ENCODE measurements around the gene OSBPL10.
A peak's percentile ranks its signal among the peaks of the same experiment; 100 is the strongest.

Gene OSBPL10

GRCh38 chr3:31763731-31764130 lies 217.3 kb downstream of the OSBPL10 start:
- no peak overlapping the region for H3K4me3 Mint-ChIP-seq
- H3K4me1 Mint-ChIP-seq, result peaks cover 2% of the 10 kb centered on the region
- no peaks in the 10 kb centered on the region for H3K27me3 Mint-ChIP-seq
- no peaks in the 10 kb centered on the region for H3K36me3 Mint-ChIP-seq
- H3K9me3 Mint-ChIP-seq, result no peaks in the 10 kb centered on the region
- no peak overlapping the region for H3K27ac Mint-ChIP-seq

GRCh38 chr3:31762888-31763351 lies 218.1 kb downstream of the OSBPL10 start:
- Mint-ChIP-seq H3K9me3 (no peaks in the 10 kb centered on the region), H3K27ac (no peak overlapping the region), H3K4me1 (no peaks in the 10 kb centered on the region), H3K27me3 (no peaks in the 10 kb centered on the region), H3K4me3 (no peak overlapping the region), H3K36me3 (no peaks in the 10 kb centered on the region)

DNA sequence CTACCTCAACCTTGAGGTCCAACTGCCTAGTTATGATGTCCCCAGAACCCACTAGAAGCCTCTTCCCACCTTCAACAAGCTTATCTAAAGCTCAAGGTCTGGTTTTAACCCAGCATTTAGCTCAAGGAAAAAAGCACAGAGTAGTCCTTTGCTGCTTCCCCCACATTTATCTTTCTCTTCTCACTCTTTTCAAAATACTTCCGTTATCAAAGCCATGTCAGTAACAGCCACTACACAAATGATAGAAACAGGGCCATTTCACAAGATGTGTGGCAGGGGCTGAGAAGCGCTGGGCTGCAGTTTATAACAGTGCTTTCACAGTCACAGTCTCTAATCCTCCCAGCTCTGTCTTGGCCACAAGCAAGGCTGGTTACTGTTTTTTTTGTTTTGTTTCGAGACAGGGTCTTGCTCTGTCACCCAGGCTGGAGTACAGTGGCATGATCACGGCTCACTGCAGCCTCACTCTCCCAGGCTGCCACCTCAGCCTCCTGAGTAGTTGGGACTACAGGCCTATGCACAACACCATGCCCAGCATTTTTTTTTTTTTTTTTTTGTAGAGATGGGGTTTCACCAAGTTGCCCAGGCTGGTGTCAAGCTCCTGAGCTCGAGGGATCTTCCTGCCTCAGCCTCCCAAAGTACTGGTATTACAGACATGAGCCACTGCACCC lies 218.8 kb downstream of the OSBPL10 start:
- Mint-ChIP-seq H3K27ac (no peak overlapping the region), H3K4me3 (no peak overlapping the region), H3K4me1 (no peaks in the 10 kb centered on the region), H3K9me3 (no peaks in the 10 kb centered on the region), H3K27me3 (no peaks in the 10 kb centered on the region), H3K36me3 (no peaks in the 10 kb centered on the region)

DNA sequence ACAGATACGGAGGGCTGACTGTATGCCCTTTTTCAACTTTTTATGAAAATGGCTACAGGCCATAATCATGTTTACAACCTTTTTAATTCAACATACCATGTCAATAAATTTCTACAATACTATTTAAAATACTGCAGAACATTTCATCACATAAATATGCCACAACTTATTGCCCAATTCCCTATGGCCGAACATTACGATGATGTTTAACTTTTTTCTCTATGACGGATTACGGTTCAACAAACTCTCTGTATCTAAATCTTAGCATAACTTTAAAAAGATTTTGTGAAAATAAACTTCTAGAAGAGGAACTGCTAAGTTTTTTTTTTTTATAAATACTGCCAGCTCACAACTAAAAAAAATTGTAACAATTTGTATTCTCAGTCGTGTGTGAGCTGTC lies 220.4 kb downstream of the OSBPL10 start:
- Mint-ChIP-seq H3K27me3 (no peaks in the 10 kb centered on the region), H3K36me3 (no peaks in the 10 kb centered on the region), H3K4me1 (peaks cover 12% of the 10 kb centered on the region), H3K27ac (no peak overlapping the region), H3K9me3 (no peaks in the 10 kb centered on the region), H3K4me3 (no peak overlapping the region)

DNA sequence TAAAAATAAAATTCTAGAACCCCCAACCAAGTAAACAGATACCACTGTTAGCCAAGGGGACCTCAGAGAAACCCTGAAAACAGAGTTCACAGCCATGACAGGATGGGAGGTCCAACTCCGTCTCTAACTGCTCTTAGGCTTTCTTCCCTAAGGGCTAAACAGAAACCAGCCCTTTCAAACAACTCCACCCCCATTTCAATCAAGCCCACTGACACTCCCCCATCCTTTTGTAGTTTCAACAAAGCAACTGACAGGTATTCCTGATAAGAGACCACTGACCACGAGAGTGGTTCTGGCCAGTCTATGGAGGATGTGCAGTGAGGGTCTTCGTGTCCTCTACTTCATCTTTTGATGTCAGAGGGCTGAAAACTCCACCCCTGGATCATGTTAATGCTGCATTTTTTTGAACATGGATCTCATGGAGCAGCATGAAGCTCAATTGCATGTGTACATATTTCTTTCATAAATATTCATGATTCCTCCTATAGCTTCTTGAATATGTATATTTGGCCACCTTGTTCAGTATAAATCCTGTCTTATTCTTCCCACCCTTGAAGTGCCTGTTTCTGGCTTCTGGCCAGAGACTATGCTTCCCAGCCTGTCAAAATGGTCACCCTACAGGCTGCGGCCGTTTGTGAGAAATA lies 222.6 kb downstream of the OSBPL10 start:
- Mint-ChIP-seq H3K9me3 (no peaks in the 10 kb centered on the region), H3K27me3 (no peaks in the 10 kb centered on the region), H3K4me1 (peaks cover 20% of the 10 kb centered on the region), H3K27ac (no peak overlapping the region), H3K36me3 (no peaks in the 10 kb centered on the region), H3K4me3 (no peak overlapping the region)

DNA sequence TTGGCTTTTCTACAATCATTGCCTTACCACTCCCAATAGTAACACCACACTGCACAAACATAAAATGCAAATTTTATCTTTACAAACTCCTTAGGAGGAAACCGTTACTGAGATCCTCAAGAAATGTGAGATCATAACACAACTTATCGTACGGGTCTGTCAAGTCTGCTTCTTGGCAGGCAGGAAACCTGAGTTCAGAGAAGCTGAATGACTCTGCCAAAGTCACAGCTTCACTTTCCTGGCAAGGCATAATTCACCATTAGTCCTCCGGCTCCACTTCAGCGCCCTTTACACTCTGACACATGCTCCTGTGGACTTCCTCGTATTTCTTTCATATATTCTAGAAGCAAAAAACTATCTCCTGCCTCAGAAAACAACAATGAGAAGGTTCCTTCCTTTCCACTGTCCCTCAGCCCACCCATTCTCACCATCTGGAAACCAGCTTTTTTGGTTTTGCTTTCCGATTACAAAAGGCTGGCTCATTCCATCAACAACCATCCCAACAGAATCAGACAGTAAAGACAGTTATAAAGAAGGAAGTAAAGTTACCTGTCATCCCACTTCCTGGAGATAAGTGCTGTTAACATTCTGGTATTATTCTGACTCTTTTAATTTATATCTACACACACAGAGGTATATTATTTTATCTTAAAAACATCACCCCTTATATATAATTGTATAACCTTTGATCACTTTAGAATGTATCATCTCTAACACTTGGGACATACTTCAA lies 225.0 kb downstream of the OSBPL10 start:
- no peaks in the 10 kb centered on the region for H3K36me3 Mint-ChIP-seq
- no peaks in the 10 kb centered on the region for H3K9me3 Mint-ChIP-seq
- no peaks in the 10 kb centered on the region for H3K27me3 Mint-ChIP-seq
- peak overlapping the region; percentile 12 for H3K4me3 Mint-ChIP-seq
- peaks cover 20% of the 10 kb centered on the region for H3K4me1 Mint-ChIP-seq
- H3K27ac Mint-ChIP-seq, result no peak overlapping the region

DNA sequence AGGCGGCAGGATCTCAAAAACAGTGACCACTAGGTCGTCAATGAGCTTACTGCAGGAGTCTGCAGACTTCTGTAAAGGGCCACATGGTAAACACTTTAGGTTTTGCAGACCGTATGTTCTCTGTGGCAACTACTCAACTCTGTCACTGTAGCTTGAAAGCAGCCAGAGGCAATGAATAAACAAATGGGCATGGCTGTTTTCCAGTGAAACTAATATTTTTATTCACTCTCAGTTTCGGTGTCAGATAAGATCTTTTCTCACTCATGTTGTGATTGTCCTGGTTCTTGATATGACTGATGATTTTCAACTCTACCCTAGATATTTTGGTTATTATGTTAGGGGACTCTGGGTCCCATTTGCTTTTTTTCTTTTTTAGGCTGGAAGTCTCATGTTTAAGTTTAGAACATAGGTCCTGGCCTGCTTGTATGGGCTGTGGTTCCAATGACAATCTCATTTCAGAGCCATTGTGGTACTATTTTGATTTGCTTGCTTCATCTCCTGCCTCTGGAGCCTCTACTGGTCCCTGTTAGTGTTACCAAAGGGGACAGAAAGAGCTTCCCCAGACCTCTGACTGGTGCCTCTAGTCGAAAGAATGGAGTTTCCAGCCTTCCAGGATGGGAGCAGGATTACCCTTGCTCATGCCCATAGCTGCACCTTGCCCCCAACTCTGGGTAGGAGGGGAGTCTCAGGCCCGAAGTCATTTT lies 226.3 kb downstream of the OSBPL10 start:
- Mint-ChIP-seq H3K9me3 (no peaks in the 10 kb centered on the region), H3K4me1 (peaks cover 20% of the 10 kb centered on the region), H3K27me3 (no peaks in the 10 kb centered on the region), H3K4me3 (no peak overlapping the region), H3K27ac (no peak overlapping the region), H3K36me3 (no peaks in the 10 kb centered on the region)

DNA sequence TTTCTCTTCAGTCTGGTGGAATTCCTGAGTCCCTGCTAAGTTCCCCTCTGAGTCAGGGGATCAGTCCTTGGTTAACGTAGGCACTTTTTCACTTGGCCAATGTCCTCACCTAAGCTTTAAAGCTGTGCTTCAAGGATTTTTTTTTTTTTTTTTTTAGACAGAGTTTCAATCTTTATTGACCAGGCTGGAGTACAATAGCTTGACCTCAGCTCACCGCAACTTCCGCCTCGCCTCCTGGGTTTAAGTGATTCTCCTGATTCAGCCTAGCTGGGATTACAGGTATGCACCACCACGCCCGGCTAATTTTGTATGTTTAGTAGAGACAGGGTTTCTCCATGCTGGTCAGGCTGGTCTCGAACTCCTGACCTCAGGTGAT lies 228.0 kb downstream of the OSBPL10 start:
- no peaks in the 10 kb centered on the region for H3K36me3 Mint-ChIP-seq
- H3K9me3 Mint-ChIP-seq, result no peaks in the 10 kb centered on the region
- H3K4me1 Mint-ChIP-seq, result peaks cover 20% of the 10 kb centered on the region
- no peak overlapping the region for H3K4me3 Mint-ChIP-seq
- H3K27ac Mint-ChIP-seq, result no peak overlapping the region
- no peaks in the 10 kb centered on the region for H3K27me3 Mint-ChIP-seq

DNA sequence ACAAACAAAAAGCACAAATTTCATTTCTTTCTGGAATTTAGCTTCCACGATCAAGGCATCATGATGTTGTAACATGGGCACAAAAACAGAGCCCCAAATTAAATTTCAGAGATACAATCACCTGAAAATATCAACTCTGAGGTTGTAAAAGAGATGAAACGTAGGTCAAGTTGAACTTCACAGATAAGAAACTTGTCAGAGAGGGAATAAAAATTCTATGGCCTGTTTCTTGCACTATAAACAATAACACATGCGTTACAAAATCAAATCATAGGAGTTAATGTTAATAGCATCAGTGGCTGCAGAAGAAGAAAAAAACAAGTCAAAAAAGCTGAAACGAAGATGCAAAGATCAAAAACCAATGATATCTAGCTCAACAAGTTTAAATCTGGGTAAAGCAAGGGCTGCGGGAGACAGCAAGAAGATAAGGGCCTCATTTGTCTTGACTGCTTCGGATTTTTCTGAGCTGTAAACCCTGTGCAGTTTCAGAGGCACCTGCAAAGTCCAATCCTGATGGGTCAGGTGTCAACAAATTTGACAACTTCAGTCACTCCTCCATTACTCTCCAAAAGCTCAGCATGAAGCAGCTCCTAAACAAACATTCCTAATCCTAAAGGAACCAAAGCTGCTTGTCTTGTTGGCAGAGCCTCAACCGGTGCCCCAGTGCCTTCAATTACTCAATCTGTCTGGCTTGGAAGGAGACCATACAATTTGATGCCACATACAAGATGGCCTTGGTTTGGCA lies 228.6 kb downstream of the OSBPL10 start:
- H3K4me3 Mint-ChIP-seq, result no peak overlapping the region
- no peaks in the 10 kb centered on the region for H3K36me3 Mint-ChIP-seq
- no peaks in the 10 kb centered on the region for H3K27me3 Mint-ChIP-seq
- no peaks in the 10 kb centered on the region for H3K9me3 Mint-ChIP-seq
- H3K4me1 Mint-ChIP-seq, result peaks cover 20% of the 10 kb centered on the region
- no peak overlapping the region for H3K27ac Mint-ChIP-seq

DNA sequence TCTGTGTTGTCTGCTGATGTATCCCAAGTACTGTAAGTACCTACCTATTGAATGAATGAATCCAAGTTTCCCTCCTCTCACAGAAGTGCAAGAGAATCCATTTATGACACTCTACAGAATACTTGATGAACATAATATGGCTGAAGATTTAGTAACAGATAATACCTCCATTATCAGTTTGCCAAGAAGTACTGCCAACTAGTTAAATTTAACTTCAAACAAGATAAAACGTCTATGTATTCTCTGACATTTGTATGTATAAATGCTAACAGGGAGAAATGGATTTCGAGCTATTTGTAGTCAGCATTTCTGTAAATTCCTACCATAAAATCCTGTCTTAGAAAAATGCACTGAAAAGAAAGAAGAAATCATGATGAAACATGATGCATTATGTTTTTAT lies 230.7 kb downstream of the OSBPL10 start:
- no peak overlapping the region for H3K4me3 Mint-ChIP-seq
- no peaks in the 10 kb centered on the region for H3K27me3 Mint-ChIP-seq
- no peaks in the 10 kb centered on the region for H3K9me3 Mint-ChIP-seq
- no peak overlapping the region for H3K27ac Mint-ChIP-seq
- H3K4me1 Mint-ChIP-seq, result peaks cover 5% of the 10 kb centered on the region
- no peaks in the 10 kb centered on the region for H3K36me3 Mint-ChIP-seq

DNA sequence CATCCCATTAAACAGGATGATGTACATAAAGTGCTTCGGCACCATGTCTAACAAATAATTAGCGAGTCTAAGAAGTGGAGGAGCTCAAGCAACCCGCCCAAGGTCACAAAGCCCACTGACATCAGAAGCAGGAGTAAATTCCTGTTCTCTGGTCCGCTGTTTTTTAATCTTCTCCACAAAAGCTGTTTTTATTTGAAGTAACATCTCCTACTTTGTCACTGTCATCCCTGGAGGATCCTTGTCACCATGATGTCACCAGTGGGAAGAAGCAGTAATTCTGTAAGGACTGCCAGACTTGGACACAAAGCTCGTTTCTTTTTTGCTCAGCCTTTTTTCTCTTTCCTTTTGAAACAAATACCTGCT lies 232.1 kb downstream of the OSBPL10 start:
- no peaks in the 10 kb centered on the region for H3K9me3 Mint-ChIP-seq
- H3K27me3 Mint-ChIP-seq, result no peaks in the 10 kb centered on the region
- no peaks in the 10 kb centered on the region for H3K4me1 Mint-ChIP-seq
- H3K4me3 Mint-ChIP-seq, result no peak overlapping the region
- H3K36me3 Mint-ChIP-seq, result no peaks in the 10 kb centered on the region
- H3K27ac Mint-ChIP-seq, result no peak overlapping the region

DNA sequence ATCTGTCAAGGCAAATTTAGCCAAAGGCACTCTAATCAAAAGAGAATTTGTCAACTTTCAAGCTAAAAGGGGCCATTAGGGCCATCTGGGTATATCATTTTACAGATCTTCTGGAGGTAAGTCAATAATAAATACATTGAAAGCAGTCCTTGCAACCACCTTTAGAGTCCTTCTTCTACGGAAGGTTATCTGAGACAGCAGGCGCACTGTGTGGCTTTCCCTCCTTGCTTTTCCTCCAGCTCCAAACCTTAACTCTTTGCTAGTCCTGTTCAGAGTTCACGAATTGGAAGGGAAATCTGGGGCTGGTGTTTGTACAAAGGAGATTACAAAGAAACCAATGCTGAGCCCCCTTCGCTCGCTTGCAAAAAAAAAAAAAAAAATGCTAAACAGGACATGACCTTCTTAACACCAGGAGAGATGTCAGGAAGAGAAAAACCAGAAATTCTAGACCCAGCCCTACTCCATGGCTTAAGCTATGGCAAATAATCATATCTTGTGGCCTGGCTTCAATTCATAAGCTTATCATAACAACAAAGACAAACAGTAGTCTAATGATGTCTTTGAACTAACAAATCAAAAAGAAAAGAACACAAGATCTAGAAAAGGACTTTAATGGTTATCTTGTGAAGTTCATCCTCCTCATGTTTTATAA lies 232.7 kb downstream of the OSBPL10 start:
- Mint-ChIP-seq H3K4me1 (no peaks in the 10 kb centered on the region), H3K27me3 (no peaks in the 10 kb centered on the region), H3K27ac (no peak overlapping the region), H3K9me3 (no peaks in the 10 kb centered on the region), H3K4me3 (no peak overlapping the region), H3K36me3 (no peaks in the 10 kb centered on the region)

GRCh38 chr3:31747785-31748184 lies 233.3 kb downstream of the OSBPL10 start:
- H3K36me3 Mint-ChIP-seq, result no peaks in the 10 kb centered on the region
- no peaks in the 10 kb centered on the region for H3K9me3 Mint-ChIP-seq
- no peaks in the 10 kb centered on the region for H3K27me3 Mint-ChIP-seq
- H3K4me1 Mint-ChIP-seq, result no peaks in the 10 kb centered on the region
- H3K27ac Mint-ChIP-seq, result no peak overlapping the region
- H3K4me3 Mint-ChIP-seq, result no peak overlapping the region

DNA sequence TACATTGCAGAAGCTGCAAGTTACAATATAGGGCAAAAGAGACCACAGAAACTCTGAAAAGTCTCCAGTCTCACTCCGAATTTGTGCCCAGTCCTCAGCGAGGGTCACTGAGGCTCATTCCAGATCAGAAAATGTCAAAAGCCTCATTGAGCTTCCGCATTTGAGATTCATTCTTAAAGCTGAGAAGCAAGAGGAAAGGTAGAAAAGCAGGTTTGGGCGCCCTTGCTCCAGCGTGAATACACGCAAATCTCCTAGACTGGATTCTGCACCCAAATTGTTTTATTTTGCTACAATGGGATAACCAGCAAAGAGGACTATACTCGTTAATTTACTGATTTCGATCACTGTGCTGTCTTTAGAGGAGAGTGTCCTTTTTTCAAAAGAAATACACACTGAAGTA lies 236.1 kb downstream of the OSBPL10 start:
- Mint-ChIP-seq H3K36me3 (no peaks in the 10 kb centered on the region), H3K4me1 (no peaks in the 10 kb centered on the region), H3K9me3 (no peaks in the 10 kb centered on the region), H3K27me3 (no peaks in the 10 kb centered on the region), H3K27ac (no peak overlapping the region), H3K4me3 (no peak overlapping the region)
